Measurements from ENCODE around the gene PRKCH.

DNA sequence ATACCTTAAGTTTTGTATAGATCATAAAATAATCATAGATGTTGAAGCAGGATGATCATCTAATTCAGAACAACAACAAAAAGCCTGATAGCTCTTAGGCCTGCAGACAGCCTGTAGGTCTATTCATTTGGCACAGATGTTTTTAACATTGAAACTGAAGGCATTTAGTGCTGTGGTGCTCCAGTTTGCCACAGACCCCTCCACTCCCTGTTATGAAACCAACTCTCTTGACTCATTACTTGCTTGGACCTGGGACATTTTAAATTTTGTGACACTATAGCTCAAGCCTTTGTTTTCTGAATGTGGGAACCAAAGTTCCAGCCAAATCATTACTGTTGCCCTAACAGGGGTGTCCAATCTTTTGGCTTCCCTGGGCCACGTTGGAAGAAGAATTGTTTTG lies 9.1 kb downstream of the PRKCH start:
- TF ChIP-seq, protein P1, sequence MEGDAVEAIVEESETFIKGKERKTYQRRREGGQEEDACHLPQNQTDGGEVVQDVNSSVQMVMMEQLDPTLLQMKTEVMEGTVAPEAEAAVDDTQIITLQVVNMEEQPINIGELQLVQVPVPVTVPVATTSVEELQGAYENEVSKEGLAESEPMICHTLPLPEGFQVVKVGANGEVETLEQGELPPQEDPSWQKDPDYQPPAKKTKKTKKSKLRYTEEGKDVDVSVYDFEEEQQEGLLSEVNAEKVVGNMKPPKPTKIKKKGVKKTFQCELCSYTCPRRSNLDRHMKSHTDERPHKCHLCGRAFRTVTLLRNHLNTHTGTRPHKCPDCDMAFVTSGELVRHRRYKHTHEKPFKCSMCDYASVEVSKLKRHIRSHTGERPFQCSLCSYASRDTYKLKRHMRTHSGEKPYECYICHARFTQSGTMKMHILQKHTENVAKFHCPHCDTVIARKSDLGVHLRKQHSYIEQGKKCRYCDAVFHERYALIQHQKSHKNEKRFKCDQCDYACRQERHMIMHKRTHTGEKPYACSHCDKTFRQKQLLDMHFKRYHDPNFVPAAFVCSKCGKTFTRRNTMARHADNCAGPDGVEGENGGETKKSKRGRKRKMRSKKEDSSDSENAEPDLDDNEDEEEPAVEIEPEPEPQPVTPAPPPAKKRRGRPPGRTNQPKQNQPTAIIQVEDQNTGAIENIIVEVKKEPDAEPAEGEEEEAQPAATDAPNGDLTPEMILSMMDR (IDR thresholded peaks at IDR 0.05; ENCODE audit: poor library complexity) = no peak
- TF ChIP-seq EZH2 (IDR thresholded peaks at IDR 0.05; ENCODE audit: borderline replicate concordance) (no peak), EZH2phosphoT487 (IDR thresholded peaks at IDR 0.05; ENCODE audit: low read depth, severe bottlenecking, unreplicated experiment) (no peak)

Measured in hepatocyte (in vitro differentiated cells).